ENCODE data around the gene AKAP7. TPM values are rescaled to one million over a fixed set of nuclear protein-coding genes. Genes with fewer than 3 reads are reported as not detected.
"Not testable (repeated sequence)": the region's sequence is repeated elsewhere in the genome, so short reads cannot be mapped to it uniquely, and the experiment has no call there.

The AKAP7 gene
- total RNA-seq, 1 donor: 4.7 TPM

DNA sequence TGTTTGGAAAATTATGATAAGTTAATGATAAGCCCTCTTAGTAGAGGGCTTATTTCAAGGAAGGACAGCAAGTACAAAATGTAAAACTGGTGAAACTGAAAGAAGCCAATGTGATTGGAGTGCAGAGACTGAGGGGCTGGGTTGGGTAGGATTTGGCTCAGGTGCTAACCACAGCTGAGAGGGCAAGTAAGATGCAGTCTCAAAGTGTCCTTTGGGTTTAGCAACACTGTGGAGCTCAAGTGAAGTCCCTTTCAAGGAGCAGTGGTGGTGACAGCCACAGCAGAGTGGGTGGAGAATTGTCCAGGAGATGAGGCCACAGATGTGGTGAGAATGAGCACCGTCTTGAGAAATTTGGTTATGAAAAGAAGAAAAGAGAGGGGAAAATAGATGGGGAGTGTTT, 181.4 kb downstream of the AKAP7 start:
- DNase-seq (ENCODE audit: low read depth): no peak
- TF ChIP-seq, protein P1, sequence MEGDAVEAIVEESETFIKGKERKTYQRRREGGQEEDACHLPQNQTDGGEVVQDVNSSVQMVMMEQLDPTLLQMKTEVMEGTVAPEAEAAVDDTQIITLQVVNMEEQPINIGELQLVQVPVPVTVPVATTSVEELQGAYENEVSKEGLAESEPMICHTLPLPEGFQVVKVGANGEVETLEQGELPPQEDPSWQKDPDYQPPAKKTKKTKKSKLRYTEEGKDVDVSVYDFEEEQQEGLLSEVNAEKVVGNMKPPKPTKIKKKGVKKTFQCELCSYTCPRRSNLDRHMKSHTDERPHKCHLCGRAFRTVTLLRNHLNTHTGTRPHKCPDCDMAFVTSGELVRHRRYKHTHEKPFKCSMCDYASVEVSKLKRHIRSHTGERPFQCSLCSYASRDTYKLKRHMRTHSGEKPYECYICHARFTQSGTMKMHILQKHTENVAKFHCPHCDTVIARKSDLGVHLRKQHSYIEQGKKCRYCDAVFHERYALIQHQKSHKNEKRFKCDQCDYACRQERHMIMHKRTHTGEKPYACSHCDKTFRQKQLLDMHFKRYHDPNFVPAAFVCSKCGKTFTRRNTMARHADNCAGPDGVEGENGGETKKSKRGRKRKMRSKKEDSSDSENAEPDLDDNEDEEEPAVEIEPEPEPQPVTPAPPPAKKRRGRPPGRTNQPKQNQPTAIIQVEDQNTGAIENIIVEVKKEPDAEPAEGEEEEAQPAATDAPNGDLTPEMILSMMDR (IDR thresholded peaks at IDR 0.05; ENCODE audit: insufficient read depth, low read depth, low read length): no peak
- no peak overlapping the region for H3K4me3 ChIP-seq (ENCODE audit: low read depth, low read length)

DNA sequence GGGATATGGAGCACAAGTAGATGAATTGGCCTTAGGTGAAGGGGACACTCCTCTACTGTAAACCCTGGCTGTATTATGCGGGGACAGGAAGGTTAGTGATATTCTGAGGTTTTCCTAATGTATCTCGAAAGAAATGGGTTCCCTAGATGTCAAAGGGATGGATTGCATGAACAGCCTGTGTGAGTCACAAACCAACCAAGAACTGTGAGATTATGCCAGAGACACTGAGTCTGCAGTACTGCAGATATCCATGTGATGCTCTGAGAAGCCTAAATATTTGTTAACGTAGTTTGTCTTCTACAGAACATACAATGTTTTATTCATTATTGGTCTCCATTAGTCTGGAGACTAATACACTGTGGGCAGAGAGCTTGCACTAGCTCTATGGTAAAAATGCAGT, 182.2 kb downstream of the AKAP7 start:
- H3K4me3 ChIP-seq (ENCODE audit: low read depth, low read length): no peak overlapping the region
- TF ChIP-seq, protein P1 (IDR thresholded peaks at IDR 0.05; ENCODE audit: insufficient read depth, low read depth, low read length): no peak
- no peak for DNase-seq (ENCODE audit: low read depth)

DNA sequence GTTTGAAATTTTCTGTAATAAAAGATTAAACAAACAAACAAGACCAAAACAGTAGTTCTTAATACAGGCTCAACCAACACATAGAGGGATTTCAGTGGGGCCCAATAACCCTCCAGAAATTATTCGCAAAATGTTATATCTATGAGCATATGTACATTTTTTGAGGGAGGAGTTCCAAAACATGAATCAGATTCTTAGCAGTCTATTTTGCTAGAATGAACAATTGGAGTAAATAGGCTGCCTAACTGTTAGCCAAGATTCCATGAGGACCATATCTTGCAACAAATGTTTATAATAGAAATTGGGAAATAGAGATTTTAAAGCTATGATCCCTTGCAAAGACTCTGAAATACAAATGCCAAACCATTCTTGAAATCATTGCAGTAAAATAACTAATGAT, 186.3 kb downstream of the AKAP7 start:
- TF ChIP-seq, protein P1 (IDR thresholded peaks at IDR 0.05; ENCODE audit: insufficient read depth, low read depth, low read length): no peak
- H3K4me3 ChIP-seq (ENCODE audit: low read depth, low read length): no peak overlapping the region
- no peak for DNase-seq (ENCODE audit: low read depth)

DNA sequence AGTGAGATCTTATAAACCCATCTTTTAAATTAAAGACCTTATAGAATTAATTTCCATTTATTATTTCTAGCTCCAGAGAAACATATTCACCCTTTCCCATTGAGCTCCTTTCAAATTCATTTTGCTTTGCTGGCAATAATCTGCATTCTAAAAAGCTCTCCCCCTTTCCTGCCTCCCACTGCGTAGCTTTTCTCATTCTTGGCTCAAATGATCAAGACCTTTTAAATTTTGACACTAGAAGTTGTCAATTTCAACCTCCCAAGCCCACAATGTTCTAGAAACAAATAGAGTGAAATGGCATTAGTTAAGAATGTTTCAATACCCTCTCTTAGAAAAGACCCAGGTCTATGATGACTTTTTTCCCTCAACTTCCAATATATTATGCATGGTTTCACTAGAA, 186.9 kb downstream of the AKAP7 start:
- TF ChIP-seq, protein P1 (IDR thresholded peaks at IDR 0.05; ENCODE audit: insufficient read depth, low read depth, low read length): no peak
- H3K4me3 ChIP-seq (ENCODE audit: low read depth, low read length): no peak overlapping the region
- no peak for DNase-seq (ENCODE audit: low read depth)

DNA sequence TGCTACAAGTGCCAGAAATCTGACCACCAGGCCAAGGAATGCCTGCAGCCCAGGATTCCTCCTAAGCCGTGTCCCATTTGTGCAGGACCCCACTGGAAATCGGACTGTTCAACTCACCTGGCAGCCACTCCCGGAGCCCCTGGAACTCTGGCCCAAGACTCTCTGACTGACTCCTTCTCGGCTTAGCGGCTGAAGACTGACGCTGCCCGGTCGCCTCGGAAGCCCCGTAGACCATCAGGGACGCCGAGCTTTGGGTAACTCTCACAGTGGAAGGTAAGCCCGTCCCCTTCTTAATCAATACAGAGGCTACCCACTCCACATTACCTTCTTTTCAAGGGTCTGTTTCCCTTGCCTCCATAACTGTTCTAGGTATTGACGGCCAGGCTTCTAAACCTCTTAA, 190.4 kb downstream of the AKAP7 start:
- not testable (repeated sequence) for H3K4me3 ChIP-seq (ENCODE audit: low read depth, low read length); DNase-seq (ENCODE audit: low read depth)

DNA sequence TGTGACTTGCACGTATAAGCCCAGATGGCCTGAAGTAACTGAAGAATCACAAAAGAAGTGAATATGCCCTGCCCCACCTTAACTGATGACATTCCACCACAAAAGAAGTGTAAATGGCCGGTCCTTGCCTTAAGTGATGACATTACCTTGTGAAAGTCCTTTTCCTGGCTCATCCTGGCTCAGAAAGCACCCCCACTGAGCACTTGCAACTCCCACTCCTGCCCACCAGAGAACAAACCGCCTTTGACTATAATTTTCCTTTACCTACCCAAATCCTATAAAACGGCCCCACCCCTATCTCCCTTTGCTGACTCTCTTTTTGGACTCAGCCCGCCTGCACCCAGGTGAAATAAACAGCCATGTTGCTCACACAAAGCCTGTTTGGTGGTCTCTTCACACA, 193.5 kb downstream of the AKAP7 start:
- not testable (repeated sequence) for DNase-seq (ENCODE audit: low read depth); H3K4me3 ChIP-seq (ENCODE audit: low read depth, low read length)

DNA sequence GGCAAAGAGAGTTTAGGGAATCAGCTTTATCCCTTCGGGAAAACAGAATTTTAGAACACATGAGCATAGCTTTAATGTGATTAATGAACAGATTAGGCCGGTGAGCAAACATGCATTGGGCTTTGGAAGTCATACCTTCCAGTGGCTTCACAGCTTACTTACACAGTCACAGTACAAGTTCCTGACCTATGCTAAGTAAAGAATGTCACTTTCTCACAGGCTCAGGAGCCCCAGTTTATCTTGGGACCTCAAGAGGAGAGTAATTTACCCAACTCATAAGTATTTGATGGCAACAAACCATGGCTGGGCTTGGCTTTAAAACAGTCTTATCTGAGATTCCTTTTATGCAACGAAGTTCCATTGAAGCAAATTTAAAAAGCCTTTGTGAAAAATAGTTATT, 195.9 kb downstream of the AKAP7 start:
- H3K4me3 ChIP-seq (ENCODE audit: low read depth, low read length): no peak overlapping the region
- TF ChIP-seq, protein P1 (IDR thresholded peaks at IDR 0.05; ENCODE audit: insufficient read depth, low read depth, low read length): no peak
- DNase-seq (ENCODE audit: low read depth): no peak

DNA sequence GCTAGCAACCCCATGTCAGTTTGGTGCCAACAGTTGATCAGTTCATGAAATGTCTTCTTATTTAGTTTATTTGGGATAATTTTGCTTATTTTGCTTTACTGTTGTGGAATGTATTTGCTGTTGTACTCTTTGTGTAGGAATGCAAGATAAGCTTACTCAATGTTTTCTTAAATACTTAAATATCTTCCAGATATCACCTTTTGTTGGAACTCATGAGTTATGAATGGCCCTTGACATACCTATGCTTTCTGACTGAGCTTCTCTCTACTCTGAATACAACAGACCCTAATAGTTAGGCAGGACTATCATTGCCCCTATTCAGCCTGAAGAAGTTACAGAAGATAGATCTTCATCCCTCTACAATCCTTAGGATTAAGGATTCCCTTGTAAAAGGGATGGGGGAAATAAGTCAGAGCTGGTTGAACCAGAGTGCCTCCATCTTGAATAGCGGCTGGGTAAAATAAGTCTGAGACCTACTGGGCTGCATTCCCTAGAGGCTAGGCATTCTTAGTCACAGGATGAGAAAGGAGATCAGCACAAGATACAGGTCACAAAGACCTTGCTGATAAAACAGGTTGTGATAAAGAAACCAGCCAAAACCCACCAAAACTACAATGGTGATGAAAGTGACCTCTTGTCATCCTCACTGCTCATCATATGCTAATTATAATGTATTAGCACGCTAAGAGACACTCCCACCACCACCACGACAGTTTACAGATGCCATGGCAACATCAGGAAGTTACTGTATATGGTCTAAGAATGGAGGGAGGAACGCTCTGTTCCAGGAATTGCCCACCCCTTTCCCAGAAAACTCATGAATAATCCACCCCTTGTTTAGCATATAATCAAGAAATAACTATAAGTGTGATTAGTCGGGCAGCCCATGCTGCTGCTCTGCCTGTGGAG, 196.9 kb downstream of the AKAP7 start:
- TF ChIP-seq, protein P1 (IDR thresholded peaks at IDR 0.05; ENCODE audit: insufficient read depth, low read depth, low read length): no peak
- DNase-seq (ENCODE audit: low read depth): no peak
- H3K4me3 ChIP-seq (ENCODE audit: low read depth, low read length): no peak overlapping the region
